IPS DF 6.9 (cell line): ENCODE data around the gene STMP1.
"Not testable (repeated sequence)": the region's sequence is repeated elsewhere in the genome, so short reads cannot be mapped to it uniquely, and the experiment has no call there.

Source experiments
- DNase-seq: peaks from one replicate; pipeline ENCODE4 v3.0.0-alpha.2; 2013; ENCODE audit warnings: low read depth, low spot score
- H3K27ac ChIP-seq: one replicate; pipeline ENCODE4 v1.5.1; 2013; ENCODE audit warnings: low read length, control low read depth
- H3K27me3 ChIP-seq: 2 replicates; pipeline ENCODE4 v1.6.1; 2013; ENCODE audit warnings: mild to moderate bottlenecking, low read length; ENCODE audit not compliant: control insufficient read depth, insufficient read depth
- H3K36me3 ChIP-seq: 2 replicates; pipeline ENCODE4 v1.6.1; 2013; ENCODE audit warnings: low read length; ENCODE audit not compliant: control insufficient read depth, insufficient read depth
- H3K4me1 ChIP-seq: 2 replicates; pipeline ENCODE4 v1.6.1; 2013; ENCODE audit warnings: low read length; ENCODE audit not compliant: control insufficient read depth, insufficient read depth
- H3K4me3 ChIP-seq: 2 replicates; pipeline ENCODE4 v1.5.1; 2013; ENCODE audit warnings: mild to moderate bottlenecking, low read length
- H3K9me3 ChIP-seq: 2 replicates; pipeline ENCODE4 v1.6.1; 2013; ENCODE audit warnings: low read length, inconsistent platforms; ENCODE audit not compliant: control insufficient read depth, insufficient read depth
- WGBS: extraction: QIAGEN DNeasy Blood & Tissue Kit; methylation state at CpG from one replicate; pipeline ENCODE4 v1.1.7; 2013; ENCODE audit warnings: mixed read lengths, missing lambda C conversion rate; ENCODE audit not compliant: insufficient read length, insufficient coverage; 5-methylcytosine and 5-hydroxymethylcytosine counted together

The STMP1 gene

GRCh38 chr7:135664046-135664589 lies 1.8 kb downstream of the STMP1 start:
- Histone ChIP-seq H3K27ac (no peak overlapping the region), H3K27me3 (no peaks in the 10 kb centered on the region), H3K9me3 (no peaks in the 10 kb centered on the region), H3K4me1 (no peaks in the 10 kb centered on the region), H3K36me3 (no peaks in the 10 kb centered on the region), H3K4me3 (no peak overlapping the region)
- no peak for DNase-seq
- WGBS: no CpG with 5 or more reads among the region's 3 CpGs

- H3K9me3 ChIP-seq: no peaks in the 10 kb centered on the region
- DNase-seq: no peak
- H3K27me3 ChIP-seq: no peaks in the 10 kb centered on the region
- H3K4me3 ChIP-seq: no peak overlapping the region
- WGBS: no CpG with 5 or more reads among the region's 3 CpGs
- no peaks in the 10 kb centered on the region for H3K4me1 ChIP-seq
- no peaks in the 10 kb centered on the region for H3K36me3 ChIP-seq
- H3K27ac ChIP-seq: no peak overlapping the region
Measured at GRCh38 chr7:135665042-135665441, 2.7 kb downstream of the STMP1 start.

DNA sequence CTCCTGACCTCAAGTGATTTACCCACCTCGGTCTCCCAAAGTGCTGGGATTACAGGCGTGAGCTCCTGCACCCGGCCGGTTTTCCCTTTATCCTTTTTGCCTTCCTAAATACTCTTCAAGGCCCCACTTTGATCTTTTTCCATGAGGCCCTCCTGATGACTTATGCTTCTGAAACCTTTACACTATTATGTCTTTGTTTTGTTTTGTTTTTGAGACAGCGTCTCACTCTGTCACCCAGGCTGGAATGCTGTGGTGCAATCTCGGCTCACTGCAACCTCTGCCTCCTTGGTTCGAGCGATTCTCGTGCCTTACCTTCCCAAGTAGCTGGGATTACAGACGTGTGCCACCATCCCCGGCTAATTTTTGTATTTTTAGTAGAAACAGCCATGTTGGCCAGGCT lies 3.8 kb downstream of the STMP1 start:
- Histone ChIP-seq H3K9me3 (no peaks in the 10 kb centered on the region), H3K4me1 (no peaks in the 10 kb centered on the region), H3K27me3 (no peaks in the 10 kb centered on the region), H3K36me3 (no peaks in the 10 kb centered on the region), H3K27ac (no peak overlapping the region), H3K4me3 (no peak overlapping the region)
- WGBS: no CpG with 5 or more reads among the region's 11 CpGs
- no peak for DNase-seq

DNA sequence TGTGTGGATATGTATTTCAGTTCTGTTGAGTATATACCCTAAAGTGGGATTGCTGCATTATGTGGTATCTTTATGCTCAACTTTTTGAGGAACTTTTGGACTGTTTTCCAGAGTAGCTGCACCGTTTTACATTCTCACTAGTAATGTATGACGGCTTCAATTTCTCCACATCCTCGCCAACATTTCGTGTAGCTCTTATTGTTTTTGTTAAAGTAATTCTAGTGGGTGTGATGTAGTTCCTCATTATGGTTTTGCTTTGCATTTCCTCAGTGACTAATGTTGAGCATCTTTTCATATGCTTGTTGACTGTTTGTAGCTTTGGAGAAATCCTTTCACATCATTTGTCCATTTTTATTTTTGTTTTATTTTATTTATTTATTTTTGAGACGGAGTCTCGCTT lies 4.5 kb downstream of the STMP1 start:
- no peaks in the 10 kb centered on the region for H3K4me1 ChIP-seq
- no peak overlapping the region for H3K27ac ChIP-seq
- no CpG with 5 or more reads among the region's 6 CpGs for WGBS

GRCh38 chr7:135667626-135668025 lies 5.3 kb downstream of the STMP1 start:
- not testable (repeated sequence) for H3K4me1 ChIP-seq, H3K9me3 ChIP-seq, H3K27ac ChIP-seq, DNase-seq, H3K27me3 ChIP-seq, H3K36me3 ChIP-seq, H3K4me3 ChIP-seq
- whole genome bisulfite sequencing: no CpG with 5 or more reads among the region's 1 CpG

More for the DNA sequence above, 4.5 kb downstream of the STMP1 start:
- no peaks in the 10 kb centered on the region for H3K36me3 ChIP-seq
- no peak overlapping the region for H3K4me3 ChIP-seq
- H3K27me3 ChIP-seq: no peaks in the 10 kb centered on the region
- DNase-seq: no peak
- no peaks in the 10 kb centered on the region for H3K9me3 ChIP-seq

DNA sequence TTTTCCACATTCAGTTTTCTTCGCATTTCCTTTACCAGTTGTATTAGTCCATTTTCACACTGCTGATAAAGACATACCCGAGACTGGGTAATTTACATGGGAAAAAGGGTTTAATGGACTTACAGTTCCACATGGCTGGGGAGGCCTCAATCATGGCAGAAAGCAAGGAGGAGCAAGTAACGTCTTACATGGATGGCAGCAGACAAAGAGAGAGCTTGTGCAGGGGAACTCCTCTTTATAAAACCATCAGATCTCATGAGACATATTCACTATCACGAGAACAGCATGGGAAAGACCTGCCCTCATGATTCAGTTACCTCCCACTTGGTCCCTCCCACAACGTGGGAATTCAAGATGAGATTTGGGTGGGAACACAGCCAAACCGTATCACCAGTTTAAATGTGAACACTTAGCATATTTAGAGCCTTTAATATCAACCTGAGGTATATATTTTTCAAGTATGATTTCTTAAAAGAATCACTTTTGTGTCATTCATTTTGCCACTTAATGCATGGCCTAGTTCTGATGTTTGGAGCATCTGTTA lies 6.6 kb downstream of the STMP1 start:
- H3K27ac ChIP-seq, H3K4me1 ChIP-seq, H3K36me3 ChIP-seq, DNase-seq, H3K27me3 ChIP-seq, H3K9me3 ChIP-seq, H3K4me3 ChIP-seq: not testable (repeated sequence)
- no CpG with 5 or more reads among the region's 6 CpGs for WGBS

- Histone ChIP-seq H3K9me3 (no peaks in the 10 kb centered on the region), H3K27ac (no peak overlapping the region), H3K27me3 (no peaks in the 10 kb centered on the region), H3K4me1 (no peaks in the 10 kb centered on the region), H3K4me3 (no peak overlapping the region), H3K36me3 (no peaks in the 10 kb centered on the region)
- WGBS: no CpG with 5 or more reads among the region's 1 CpG
- no peak for DNase-seq
Measured at GRCh38 chr7:135669774-135670173, 7.5 kb downstream of the STMP1 start.

DNA sequence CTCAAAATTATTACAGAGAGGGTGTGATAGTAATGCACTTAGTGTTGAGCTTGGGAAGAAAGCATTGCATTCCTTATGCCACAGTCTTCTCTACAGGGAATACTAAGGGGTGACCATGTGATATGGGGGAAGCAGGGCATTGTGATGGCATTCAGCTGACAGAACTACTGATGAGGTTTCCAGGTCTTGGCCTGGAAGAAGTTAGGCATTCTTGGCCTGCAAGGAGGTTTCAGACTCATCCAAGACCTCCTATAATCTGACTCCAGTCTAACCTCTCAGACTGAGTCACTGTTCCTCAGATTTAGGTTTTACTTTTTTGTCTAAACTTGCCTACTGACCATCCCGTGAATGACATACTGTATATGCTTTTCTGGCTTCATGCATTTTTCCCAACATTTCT lies 7.9 kb downstream of the STMP1 start:
- no peak for DNase-seq
- Histone ChIP-seq H3K36me3 (no peaks in the 10 kb centered on the region), H3K4me1 (no peaks in the 10 kb centered on the region), H3K4me3 (no peak overlapping the region), H3K9me3 (no peaks in the 10 kb centered on the region), H3K27ac (no peak overlapping the region), H3K27me3 (no peaks in the 10 kb centered on the region)
- no CpG with 5 or more reads among the region's 1 CpG for whole genome bisulfite sequencing

DNA sequence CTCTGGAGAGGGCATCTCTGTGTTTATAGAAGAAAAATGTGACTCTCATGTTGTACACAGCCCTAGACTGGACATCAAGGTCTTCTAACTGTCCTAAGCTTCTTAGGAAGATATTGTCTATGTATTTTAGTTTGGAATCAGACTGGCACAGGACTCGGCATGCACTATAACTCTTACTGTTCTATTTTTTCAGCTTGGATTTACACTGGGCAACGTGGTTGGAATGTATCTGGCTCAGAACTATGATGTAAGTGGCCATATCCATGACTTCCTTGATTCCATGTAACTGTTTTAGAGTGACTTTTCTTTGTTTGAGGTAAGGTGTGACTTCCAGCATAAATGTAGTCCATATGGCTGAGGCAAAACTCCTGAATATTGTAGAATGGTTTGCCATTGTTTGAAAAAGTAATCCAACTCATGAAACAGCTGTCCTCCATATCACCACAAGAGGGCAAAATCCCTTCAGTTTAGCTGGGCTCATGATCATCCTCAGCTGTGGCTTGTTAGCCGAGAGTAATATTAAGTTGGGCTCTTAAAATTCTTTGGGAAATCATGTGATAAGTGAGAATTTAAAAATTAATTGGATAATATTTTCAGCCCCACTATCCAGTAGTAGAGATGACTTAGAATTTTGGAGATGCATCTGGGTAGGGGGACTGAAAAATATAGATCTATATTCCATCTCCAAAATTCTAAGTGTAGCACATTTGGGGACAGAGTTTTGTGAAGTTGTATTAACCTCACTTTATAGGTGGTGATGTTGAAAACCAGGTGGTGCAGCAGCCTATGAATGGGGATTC lies 10.4 kb downstream of the STMP1 start:
- no peak overlapping the region for H3K4me3 ChIP-seq
- WGBS: no CpG with 5 or more reads among the region's 3 CpGs
- DNase-seq: no peak
- H3K9me3 ChIP-seq: no peaks in the 10 kb centered on the region
- peaks cover 2% of the 10 kb centered on the region; the same call in 1 of the 2 replicates for H3K36me3 ChIP-seq
- no peaks in the 10 kb centered on the region for H3K27me3 ChIP-seq
- H3K4me1 ChIP-seq: no peaks in the 10 kb centered on the region
- no peak overlapping the region for H3K27ac ChIP-seq

DNA sequence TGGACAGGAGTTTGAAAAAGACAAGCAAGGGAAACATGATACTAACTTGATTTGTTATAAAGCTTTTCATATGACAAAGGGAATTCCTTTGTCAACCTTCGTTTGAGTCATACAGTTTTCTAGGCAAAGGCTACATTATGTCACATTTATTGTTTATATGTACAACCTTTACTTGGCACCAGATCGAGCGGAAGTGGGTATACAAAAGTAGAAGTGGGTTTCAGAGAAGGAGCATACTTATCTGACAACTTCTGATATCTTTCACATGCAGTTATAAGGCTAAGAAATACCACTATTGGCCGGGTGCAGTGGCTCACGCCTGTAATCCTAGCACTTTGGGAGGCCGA lies 11.0 kb downstream of the STMP1 start:
- H3K9me3 ChIP-seq: no peaks in the 10 kb centered on the region
- no peak overlapping the region for H3K27ac ChIP-seq
- DNase-seq: no peak
- no peaks in the 10 kb centered on the region for H3K27me3 ChIP-seq
- H3K4me1 ChIP-seq: no peaks in the 10 kb centered on the region
- no CpG with 5 or more reads among the region's 6 CpGs for WGBS
- peaks cover 2% of the 10 kb centered on the region; the same call in 1 of the 2 replicates for H3K36me3 ChIP-seq
- no peak overlapping the region for H3K4me3 ChIP-seq
